ENCODE data around the gene RTN4R.
"Not testable (repeated sequence)": the region's sequence is repeated elsewhere in the genome, so short reads cannot be mapped to it uniquely, and the experiment has no call there.

Gene RTN4R

GRCh38 chr22:20305894-20306645 is 38.0 kb upstream of the RTN4R start:
- DNase-seq (ENCODE audit: low read depth in 2 of 2) = no peak

- DNase-seq (ENCODE audit: low read depth in 2 of 2) = not testable (repeated sequence)
Observed at GRCh38 chr22:20305230-20305893, 37.2 kb upstream of the RTN4R start.

DNA sequence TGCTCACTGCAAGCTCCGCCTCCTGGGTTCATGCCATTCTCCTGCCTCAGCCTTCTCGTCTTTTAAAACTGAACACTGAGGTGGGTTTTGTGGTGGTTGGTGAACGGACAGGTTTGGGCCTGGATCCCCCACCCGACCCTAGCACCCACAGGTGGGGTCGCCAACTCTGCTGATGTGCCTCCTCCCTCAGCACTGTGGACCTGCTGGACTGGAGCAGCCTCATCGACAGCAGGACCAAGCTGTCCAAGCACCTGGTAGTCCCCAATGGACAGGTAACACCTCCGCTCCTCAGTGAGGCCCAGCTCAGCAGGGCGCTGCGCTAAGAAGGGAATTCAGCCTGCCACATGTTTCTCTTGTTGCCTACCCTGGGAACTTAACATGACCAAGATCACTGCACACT is 36.5 kb upstream of the RTN4R start:
- no peak for DNase-seq (ENCODE audit: low read depth in 2 of 2)

DNA sequence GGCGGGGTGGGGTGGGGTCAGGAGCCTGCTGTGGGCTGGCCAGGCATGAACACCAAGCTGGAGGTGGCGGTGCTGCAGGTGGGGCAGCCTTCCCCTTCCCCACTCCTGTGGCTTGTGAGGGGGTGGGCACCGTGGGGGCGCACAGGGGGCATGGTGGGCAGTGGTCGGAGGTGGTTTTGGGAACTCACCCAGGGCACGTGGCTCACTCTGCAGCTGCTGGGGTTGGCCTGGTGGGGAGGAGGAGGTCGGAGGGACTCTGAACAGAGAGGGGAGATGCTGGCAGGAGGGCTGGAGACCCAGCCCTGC is 35.1 kb upstream of the RTN4R start:
- DNase-seq (ENCODE audit: low read depth in 2 of 2) = not testable (repeated sequence)

DNA sequence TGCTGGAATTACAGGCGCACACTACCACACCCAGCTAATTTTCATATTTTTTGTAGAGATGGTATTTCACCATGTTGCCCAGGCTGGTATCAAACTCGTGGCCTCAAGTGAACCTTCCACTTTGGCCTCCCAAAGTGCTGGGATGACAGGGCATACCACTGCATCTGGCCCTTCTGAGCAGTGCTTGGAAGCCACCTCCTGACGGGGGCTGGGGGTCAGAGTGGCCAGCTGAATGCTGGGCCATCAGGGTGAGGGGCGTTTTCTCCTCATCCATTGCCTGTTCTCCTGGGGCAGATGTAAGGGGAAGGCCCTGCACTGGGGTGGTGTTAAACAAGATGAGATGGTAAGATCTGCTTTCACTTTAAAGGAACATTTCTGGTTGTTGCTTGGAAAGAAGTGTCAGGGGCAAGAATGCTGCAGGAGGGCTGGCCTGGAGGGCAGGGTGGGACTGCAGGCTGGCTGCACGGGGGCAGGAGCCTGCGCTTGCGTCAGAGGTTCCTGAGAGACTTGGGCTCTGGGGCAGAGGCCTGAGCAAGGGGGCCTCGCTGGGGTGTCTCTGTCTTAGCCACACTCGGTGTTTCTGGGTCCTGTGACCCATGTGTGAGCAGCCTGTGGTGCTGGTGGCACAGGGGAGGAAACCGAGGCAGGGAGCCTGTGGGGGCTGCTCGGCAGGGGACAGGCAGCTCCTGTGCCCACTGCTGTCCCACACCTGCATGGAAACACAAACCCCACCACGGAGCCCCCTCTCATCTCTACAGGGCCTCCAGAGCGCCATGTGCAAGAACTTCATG is 34.5 kb upstream of the RTN4R start:
- no peak for DNase-seq (ENCODE audit: low read depth in 2 of 2)

DNA sequence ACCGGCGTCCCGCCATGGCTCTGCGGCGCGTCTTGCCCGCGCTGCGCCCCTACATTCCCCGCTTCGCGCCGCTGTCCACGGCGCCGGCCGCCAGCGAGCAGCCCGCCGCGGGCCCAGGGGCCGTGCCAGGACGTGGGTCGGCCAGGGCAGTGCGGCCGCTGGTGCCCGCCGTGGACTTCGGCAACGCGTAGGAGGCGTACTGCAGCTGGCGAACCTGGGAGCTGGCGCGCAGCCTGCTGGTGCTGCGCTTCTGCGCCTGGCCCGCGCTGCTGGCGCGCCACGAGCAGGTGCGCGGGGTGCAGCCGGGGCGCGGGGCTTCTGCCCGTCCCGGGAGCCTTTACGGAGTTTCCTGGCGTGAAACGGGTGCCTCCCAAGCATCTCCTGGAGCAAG is 31.6 kb upstream of the RTN4R start:
- DNase-seq (ENCODE audit: low read depth in 2 of 2) = no peak

- DNase-seq (ENCODE audit: low read depth in 2 of 2) = peak; percentile 79 to 86
Observed at GRCh38 chr22:20298803-20299745, 31.0 kb upstream of the RTN4R start.

DNA sequence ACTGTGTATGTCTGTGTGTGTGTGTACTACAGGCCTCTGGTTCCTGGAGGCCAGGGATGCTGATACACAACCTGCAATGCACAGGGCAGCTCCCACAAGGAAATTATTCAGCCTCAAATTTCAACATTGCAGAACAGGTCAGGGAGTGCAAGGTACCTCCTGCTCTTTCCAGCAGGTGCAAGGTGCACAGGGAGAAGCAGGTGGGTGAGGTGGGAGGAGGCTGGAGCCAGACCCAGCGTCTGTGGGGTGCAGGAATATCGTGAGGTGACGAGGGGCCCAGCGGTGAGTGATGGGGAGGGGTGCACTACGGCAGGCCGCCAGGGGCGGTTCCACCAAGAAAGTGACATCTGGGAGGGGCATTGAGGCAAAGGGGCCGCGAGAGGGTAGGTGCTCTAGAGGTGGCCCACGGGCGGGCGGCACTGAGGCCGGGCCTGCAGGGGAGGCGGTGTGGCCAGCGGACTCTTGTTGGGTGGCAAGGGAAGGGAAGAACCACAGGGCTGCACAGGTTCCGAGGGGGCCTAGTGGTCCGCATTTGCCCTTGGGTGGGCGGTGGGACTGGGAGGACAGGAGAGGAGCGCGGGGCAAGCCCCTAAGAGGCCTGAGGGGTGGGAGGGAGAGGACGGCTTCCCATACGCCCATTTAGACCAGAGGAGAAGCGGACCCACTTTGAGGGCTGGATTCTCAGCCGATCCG is 30.1 kb upstream of the RTN4R start:
- no peak for DNase-seq (ENCODE audit: low read depth in 2 of 2)

DNA sequence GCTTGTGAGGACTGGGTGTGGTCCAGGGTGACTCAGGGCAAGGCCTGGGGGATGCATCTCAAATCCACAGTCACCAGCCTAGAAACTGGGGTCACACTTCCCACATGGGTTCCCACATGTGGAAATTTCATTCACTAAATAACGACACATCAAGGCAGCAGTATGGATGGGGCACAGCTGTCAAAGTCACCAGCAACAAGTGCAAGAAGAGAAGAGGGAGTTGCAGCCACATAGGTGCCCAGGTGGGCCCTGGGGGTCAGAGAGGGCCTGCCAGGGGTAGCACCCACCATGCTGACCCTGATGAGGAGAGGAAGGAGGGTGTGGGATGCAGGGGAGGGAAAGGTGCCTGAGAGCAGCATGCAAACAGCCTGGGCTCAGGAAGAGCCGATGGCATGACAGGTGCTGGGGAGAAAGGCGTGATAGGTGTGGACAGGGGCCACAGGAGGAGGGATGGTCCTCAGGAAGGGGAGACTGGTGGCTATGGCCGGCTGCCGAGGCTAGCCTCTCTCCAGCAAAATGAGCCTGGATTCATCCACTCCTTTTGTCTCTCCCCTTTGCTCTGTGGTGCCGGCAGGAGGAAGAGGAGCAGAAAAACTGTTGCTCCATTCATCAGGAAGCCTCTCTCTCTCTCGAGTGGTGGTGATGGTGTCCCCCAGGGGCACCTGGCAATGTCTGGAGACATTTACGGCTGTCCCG is 29.4 kb upstream of the RTN4R start:
- no peak for DNase-seq (ENCODE audit: low read depth in 2 of 2)

DNA sequence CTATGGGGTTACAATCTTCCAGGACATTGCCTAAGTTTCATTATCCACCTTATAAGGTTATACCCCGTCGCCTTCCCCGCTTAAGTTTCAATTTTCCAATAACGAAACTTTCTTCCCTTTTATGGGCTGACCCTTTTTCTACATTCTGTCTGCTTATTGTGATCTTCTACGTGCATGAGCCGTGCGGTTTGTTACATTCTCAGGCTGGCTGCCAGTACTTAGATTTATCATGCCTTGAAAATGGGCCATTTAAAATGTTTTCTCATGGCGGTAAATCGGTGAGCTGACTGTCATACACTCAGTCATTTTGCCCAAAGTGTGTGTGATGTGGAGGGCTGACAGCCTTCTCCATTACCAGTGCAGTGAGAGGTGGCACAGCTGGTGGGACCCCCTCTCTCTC is 28.5 kb upstream of the RTN4R start:
- DNase-seq (ENCODE audit: low read depth in 2 of 2) = no peak

- DNase-seq (ENCODE audit: low read depth in 2 of 2) = no peak
Observed at GRCh38 chr22:20295262-20296064, 27.3 kb upstream of the RTN4R start.

GRCh38 chr22:20292673-20293232 is 24.6 kb upstream of the RTN4R start:
- DNase-seq (ENCODE audit: low read depth in 2 of 2) = no peak

DNA sequence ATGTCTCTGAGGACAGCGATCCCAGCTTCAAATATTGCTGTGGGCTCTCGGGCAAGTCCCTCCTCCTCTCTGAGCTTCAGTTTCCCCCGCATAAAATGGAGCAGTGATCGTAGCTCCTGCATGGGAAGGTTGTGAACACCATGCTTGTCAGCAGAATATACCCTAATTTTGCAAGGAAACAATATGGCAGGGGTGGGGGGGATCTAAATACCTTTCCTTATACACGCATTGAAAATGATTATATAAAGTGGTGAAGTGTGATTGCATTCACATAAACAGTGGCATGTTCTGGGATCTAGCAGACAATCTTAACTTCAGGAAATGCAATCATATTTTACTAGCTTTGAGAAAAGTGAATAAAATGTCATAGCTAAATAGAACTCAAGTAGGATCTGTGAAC is 24.0 kb upstream of the RTN4R start:
- DNase-seq (ENCODE audit: low read depth in 2 of 2) = no peak

DNA sequence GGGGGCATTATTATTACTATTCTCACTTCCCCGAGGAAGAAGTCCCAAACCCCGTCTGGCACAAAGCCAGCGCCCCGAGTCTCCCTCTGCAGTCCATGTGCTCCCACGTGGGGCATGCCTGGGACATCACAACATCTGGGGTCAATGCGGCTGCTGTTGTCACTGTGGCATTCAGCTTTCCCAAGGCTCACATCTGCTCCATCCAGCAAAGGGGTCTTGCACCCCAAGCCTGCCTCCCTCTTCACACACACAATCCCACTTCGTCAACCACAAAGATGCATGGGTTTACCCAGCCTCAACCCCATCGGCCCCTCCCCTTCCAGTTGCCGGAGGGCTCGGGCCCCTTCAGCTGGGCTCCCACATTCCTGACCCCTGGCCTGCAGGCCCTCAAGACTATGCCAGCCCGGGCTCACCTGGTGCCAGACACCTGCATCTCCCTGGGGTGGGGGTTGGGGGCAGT is 23.5 kb upstream of the RTN4R start:
- DNase-seq (ENCODE audit: low read depth in 2 of 2) = no peak

DNA sequence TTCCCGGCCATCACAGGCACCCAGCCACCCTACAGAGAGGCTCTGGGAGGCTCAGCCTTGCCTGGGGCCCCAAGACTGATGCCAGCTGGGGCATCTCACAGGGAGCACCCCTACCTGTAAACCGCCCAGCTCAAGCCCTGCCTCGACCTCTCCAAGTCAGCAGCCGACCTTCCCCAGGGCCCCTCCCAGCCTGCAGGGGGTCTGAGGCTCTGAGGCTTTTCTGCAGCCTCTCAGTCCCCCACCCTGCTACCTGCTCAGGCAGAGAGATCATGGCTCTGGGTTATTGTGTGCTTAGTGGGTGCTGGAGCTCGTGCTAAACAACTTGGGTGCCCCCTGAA is 23.1 kb upstream of the RTN4R start:
- no peak for DNase-seq (ENCODE audit: low read depth in 2 of 2)

- DNase-seq (ENCODE audit: low read depth in 2 of 2) = no peak
Observed at GRCh38 chr22:20290578-20291248, 22.6 kb upstream of the RTN4R start.

DNA sequence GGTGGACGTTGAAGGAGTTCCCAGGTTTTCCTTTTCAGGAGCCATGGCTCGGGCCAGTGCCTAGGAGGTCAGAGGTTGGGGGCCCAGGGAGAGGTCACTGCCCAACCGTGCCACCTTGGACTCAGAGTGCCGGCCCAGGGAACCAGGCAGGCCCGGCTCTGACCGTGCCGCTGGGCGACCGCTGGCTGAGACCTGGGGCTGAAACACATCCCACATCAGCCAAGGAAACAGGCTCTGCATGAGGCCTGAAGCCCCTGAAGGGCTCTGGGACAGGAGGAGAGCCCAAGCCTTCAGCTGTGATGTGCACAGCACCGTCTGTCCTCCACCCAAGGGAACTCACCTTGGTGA is 21.9 kb upstream of the RTN4R start:
- no peak for DNase-seq (ENCODE audit: low read depth in 2 of 2)

GRCh38 chr22:20289182-20290044 is 21.3 kb upstream of the RTN4R start:
- not testable (repeated sequence) for DNase-seq (ENCODE audit: low read depth in 2 of 2)
